OCI-LY3 (cell line): ENCODE results near the gene WDFY1.

Source experiments
- H2AFZ ChIP-seq: fragments of 200-600, 300-600 bp; shearing (Covaris generic); 2 replicates; pipeline ENCODE4 v1.6.0; 2014; ENCODE audit warnings: antibody characterized with exemption, low read depth, low read length
- H3K27ac ChIP-seq: fragments of 200-600, 300-600 bp; sonication (generic); 2 replicates; pipeline ENCODE4 v1.5.1; 2014; ENCODE audit warnings: mild to moderate bottlenecking, low read length, moderate library complexity, mixed read lengths
- H3K27me3 ChIP-seq: fragments of 200-600, 300-600 bp; sonication (generic); 2 replicates; pipeline ENCODE4 v1.6.1; 2014; ENCODE audit warnings: low read depth, low read length, mixed read lengths
- H3K36me3 ChIP-seq: fragments of 200-600, 300-600 bp; sonication (generic); replicated peaks from 2 replicates; pipeline ENCODE3; 2014; ENCODE audit warnings: low read depth, low read length, mixed read lengths
- H3K4me1 ChIP-seq: fragments of 300-600, 200-600 bp; sonication (generic); 2 replicates; pipeline ENCODE4 v1.6.1; 2014; ENCODE audit warnings: low read length, mixed read lengths
- H3K4me2 ChIP-seq: fragments of 200-600, 300-600 bp; sonication (generic); 2 replicates; pipeline ENCODE4 v1.6.1; 2014; ENCODE audit warnings: low read length, mixed read lengths
- H3K4me3 ChIP-seq: fragments of 300-600, 200-600 bp; sonication (generic); 2 replicates; pipeline ENCODE4 v1.5.1; 2014; ENCODE audit warnings: antibody characterized with exemption, mild to moderate bottlenecking, low read length, moderate library complexity
- H3K79me2 ChIP-seq: fragments of 300-600, 200-600 bp; shearing (Covaris generic); 2 replicates; pipeline ENCODE4 v1.6.1; 2014; ENCODE audit warnings: mild to moderate bottlenecking, low read length, mixed read lengths
- H3K9ac ChIP-seq: fragments of 300-600, 200-600 bp; shearing (Covaris generic); 2 replicates; pipeline ENCODE4 v1.6.0; 2014; ENCODE audit warnings: mild to moderate bottlenecking, low read length, moderate library complexity
- H3K9me3 ChIP-seq: fragments of 200-600, 300-600 bp; shearing (Covaris generic); 2 replicates; pipeline ENCODE4 v1.6.1; 2014; ENCODE audit warnings: low read length, mixed read lengths; ENCODE audit not compliant: insufficient read depth
- H4K20me1 ChIP-seq: fragments of 200-600, 300-600 bp; sonication (generic); 2 replicates; pipeline ENCODE4 v1.6.1; 2016; ENCODE audit warnings: low read length, mixed read lengths; ENCODE audit not compliant: insufficient read depth
- CTCF ChIP-seq: fragments of 200-600, 300-600 bp; sonication (generic); IDR thresholded peaks from 2 replicates; pipeline ENCODE4 v1.5.1; 2014; ENCODE audit warnings: antibody characterized with exemption, low read length, low read depth
- EZH2phosphoT487 ChIP-seq: fragments of 200-600 bp; shearing (Covaris generic); IDR thresholded peaks from 2 replicates; pipeline ENCODE4 v1.6.1; 2018; ENCODE audit warnings: antibody characterized with exemption, mixed run types, low read depth

Gene WDFY1

DNA sequence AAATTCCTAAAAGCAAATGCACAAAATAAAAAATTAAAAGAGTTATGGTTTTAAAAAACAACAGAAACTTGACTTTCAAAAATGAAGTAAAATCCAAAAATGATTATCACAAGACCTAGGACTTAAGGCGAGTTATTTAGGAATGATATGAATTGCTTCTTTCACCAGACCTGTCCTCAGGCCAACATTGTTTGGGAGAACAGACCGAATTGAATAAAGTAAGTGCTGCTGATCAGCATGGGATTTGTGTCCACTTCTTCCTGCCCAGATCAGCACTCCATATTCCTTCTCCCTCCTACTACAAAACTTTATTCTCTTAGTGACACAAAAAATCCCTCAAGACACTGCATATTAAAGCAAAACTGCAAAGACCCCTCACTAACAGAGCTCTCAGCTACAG, 39.1 kb downstream of the WDFY1 start:
- no peak overlapping the region for H3K9ac ChIP-seq
- no peaks in the 10 kb centered on the region for H3K9me3 ChIP-seq
- no peak overlapping the region for H3K4me3 ChIP-seq
- H3K4me2 ChIP-seq, result no peak overlapping the region
- H3K36me3 ChIP-seq, result no peaks in the 10 kb centered on the region
- H3K27me3 ChIP-seq, result no peaks in the 10 kb centered on the region
- no peak overlapping the region for H2AFZ ChIP-seq
- TF ChIP-seq EZH2phosphoT487 (no peak), CTCF (no peak)
- peaks cover 11% of the 10 kb centered on the region for H3K4me1 ChIP-seq
- no peaks in the 10 kb centered on the region for H3K79me2 ChIP-seq
- no peak overlapping the region for H3K27ac ChIP-seq
- H4K20me1 ChIP-seq, result peaks cover 5% of the 10 kb centered on the region

DNA sequence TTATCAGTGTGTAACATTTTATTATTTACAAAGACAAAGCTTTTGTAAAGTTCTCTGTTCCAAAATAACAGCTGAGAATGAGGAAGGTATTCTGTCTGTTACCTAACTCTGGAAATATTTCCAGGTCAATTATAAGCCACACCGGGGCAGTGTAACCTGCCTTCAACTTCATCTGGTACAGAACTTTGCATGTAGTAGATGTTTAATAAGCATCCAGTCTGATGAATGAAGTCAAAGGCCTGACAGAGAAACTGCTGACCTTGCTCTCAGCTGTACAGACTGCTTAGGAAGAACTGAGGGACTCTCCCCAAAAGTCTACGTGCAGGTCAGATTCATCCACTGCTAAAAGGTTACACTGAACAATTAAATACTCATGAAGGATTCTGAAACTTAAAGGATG, 43.3 kb downstream of the WDFY1 start:
- Histone ChIP-seq H2AFZ (no peak overlapping the region), H3K9ac (no peak overlapping the region), H4K20me1 (no peaks in the 10 kb centered on the region), H3K9me3 (no peaks in the 10 kb centered on the region), H3K36me3 (peaks cover 29% of the 10 kb centered on the region), H3K4me2 (peak overlapping the region; percentile 28; the same call in 1 of the 2 replicates), H3K27ac (no peak overlapping the region), H3K4me1 (peaks cover 36% of the 10 kb centered on the region), H3K27me3 (no peaks in the 10 kb centered on the region), H3K79me2 (no peaks in the 10 kb centered on the region), H3K4me3 (no peak overlapping the region)
- peak; percentile 38 for TF ChIP-seq CTCF
- no peak for TF ChIP-seq EZH2phosphoT487

- H3K4me1 ChIP-seq, result peaks cover 41% of the 10 kb centered on the region
- no peak overlapping the region for H3K27ac ChIP-seq
- H3K4me3 ChIP-seq, result no peak overlapping the region
- H3K36me3 ChIP-seq, result peaks cover 29% of the 10 kb centered on the region
- H3K4me2 ChIP-seq, result no peak overlapping the region
- TF ChIP-seq CTCF (no peak), EZH2phosphoT487 (no peak)
- no peaks in the 10 kb centered on the region for H3K27me3 ChIP-seq
- H3K9ac ChIP-seq, result no peak overlapping the region
- no peaks in the 10 kb centered on the region for H3K79me2 ChIP-seq
- H3K9me3 ChIP-seq, result no peaks in the 10 kb centered on the region
- H2AFZ ChIP-seq, result no peak overlapping the region
- no peaks in the 10 kb centered on the region for H4K20me1 ChIP-seq
These were observed 43.8 kb downstream of the WDFY1 start for GRCh38 chr2:223901311-223901710.

DNA sequence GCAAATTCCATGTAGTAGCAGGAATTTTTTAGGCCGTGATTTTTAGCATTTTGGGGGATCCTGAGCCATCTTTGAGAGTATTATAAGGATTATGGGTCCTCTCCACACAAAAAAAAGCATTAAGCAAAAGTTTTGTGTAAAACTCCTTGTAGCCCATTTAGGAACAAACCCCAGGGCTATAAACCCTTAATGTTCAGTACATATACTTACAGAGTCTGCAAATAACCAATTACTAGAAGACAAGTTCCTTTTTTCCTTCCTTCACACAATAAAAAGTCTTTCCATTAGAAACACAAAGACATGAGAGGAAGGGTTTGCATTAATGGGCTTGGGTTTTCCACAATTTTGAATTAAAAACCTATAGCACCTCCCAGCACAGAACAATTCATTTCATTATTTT, 44.6 kb downstream of the WDFY1 start:
- no peak overlapping the region for H3K4me3 ChIP-seq
- H3K36me3 ChIP-seq, result peaks cover 32% of the 10 kb centered on the region
- H3K27me3 ChIP-seq, result no peaks in the 10 kb centered on the region
- no peaks in the 10 kb centered on the region for H3K79me2 ChIP-seq
- H3K4me2 ChIP-seq, result no peak overlapping the region
- no peak overlapping the region for H3K9ac ChIP-seq
- H3K27ac ChIP-seq, result no peak overlapping the region
- H2AFZ ChIP-seq, result no peak overlapping the region
- H4K20me1 ChIP-seq, result no peaks in the 10 kb centered on the region
- TF ChIP-seq EZH2phosphoT487 (no peak), CTCF (no peak)
- peaks cover 49% of the 10 kb centered on the region for H3K4me1 ChIP-seq
- H3K9me3 ChIP-seq, result no peaks in the 10 kb centered on the region
